IMR-90 (cell line): ENCODE measurements around the gene PLSCR3. TPM values are rescaled to one million over a fixed set of nuclear protein-coding genes. Genes with fewer than 3 reads are reported as not detected.

Experiments
- ATAC-seq: fragments of 200-7000 bp; cut with Tn5 transposase; 2 replicates; pipeline ENCODE4 v1.9.1; 2020; ENCODE audit warnings: low read depth, mild to moderate bottlenecking, moderate library complexity
- BruUV-seq: library from RNA; stranded (reverse); fragments of 400-500 nt; replicated peaks from 2 replicates; lab custom pipeline; 2021; lab: Mats Ljungman, UMichigan
- CTCF ChIA-PET: fragments of 300-600 bp; formaldehyde crosslinking; extraction: SDS; loops from one replicate; lab custom pipeline; 2021; ENCODE audit warnings: antibody characterized with exemption; lab: Yijun Ruan, JAX
- POLR2A ChIA-PET: fragments of 300-600 bp; sonication (Branson Sonifier 250); formaldehyde crosslinking; loops from one replicate; lab custom pipeline; 2022; ENCODE audit warnings: antibody characterized with exemption; ENCODE audit not compliant: unreplicated experiment; lab: Charles Lee
- DNase-seq: peaks from one replicate; pipeline ENCODE4 v3.0.0; 2013
- H2AFZ ChIP-seq: replicated peaks from 2 replicates; pipeline ENCODE3; 2013; ENCODE audit warnings: low read length, mild to moderate bottlenecking; ENCODE audit not compliant: poor library complexity
- H2AK5ac ChIP-seq: 2 replicates; pipeline ENCODE4 v1.6.1; 2013; ENCODE audit warnings: low read depth, low read length, inconsistent platforms
- H2AK9ac ChIP-seq: replicated peaks from 2 replicates; pipeline ENCODE3; 2013; ENCODE audit warnings: mild to moderate bottlenecking, low read depth, low read length, moderate library complexity; ENCODE audit not compliant: poor library complexity
- H2BK120ac ChIP-seq: 2 replicates; pipeline ENCODE4 v1.6.1; 2013; ENCODE audit warnings: low read depth, low read length, inconsistent platforms
- H2BK15ac ChIP-seq: 3 replicates; pipeline ENCODE4 v1.6.1; 2013; ENCODE audit warnings: low read depth, low read length, inconsistent platforms
- H2BK20ac ChIP-seq: 2 replicates; pipeline ENCODE4 v1.6.1; 2013; ENCODE audit warnings: low read depth, mild to moderate bottlenecking, inconsistent platforms, low read length, moderate library complexity
- H2BK5ac ChIP-seq: 2 replicates; pipeline ENCODE4 v1.6.1; 2013; ENCODE audit warnings: mild to moderate bottlenecking, low read depth, low read length, inconsistent platforms; ENCODE audit not compliant: poor library complexity, severe bottlenecking
- H3K14ac ChIP-seq: replicated peaks from 2 replicates; pipeline ENCODE4 v1.6.1; 2013; ENCODE audit warnings: low read depth, low read length, inconsistent platforms
- H3K18ac ChIP-seq: 2 replicates; pipeline ENCODE4 v1.6.1; 2013; ENCODE audit warnings: low read depth, low read length, control low read depth
- H3K23ac ChIP-seq: 2 replicates; pipeline ENCODE4 v1.6.1; 2013; ENCODE audit warnings: low read depth, low read length, inconsistent platforms
- H3K27ac ChIP-seq: 2 replicates; pipeline ENCODE4 v1.5.1; 2013; ENCODE audit warnings: mild to moderate bottlenecking, control low read depth, low read length; ENCODE audit not compliant: insufficient read depth
- H3K27me3 ChIP-seq: 2 replicates; pipeline ENCODE4 v1.6.1; 2013; ENCODE audit warnings: low read length; ENCODE audit not compliant: control insufficient read depth, insufficient read depth
- H3K36me3 ChIP-seq: 2 replicates; pipeline ENCODE4 v1.6.1; 2013; ENCODE audit warnings: low read length, mixed read lengths; ENCODE audit not compliant: control insufficient read depth, insufficient read depth
- H3K4ac ChIP-seq: 2 replicates; pipeline ENCODE4 v1.6.1; 2013; ENCODE audit warnings: low read depth, low read length, inconsistent platforms
- H3K4me1 ChIP-seq: 2 replicates; pipeline ENCODE4 v1.6.1; 2013; ENCODE audit warnings: low read length, mixed read lengths; ENCODE audit not compliant: control insufficient read depth, insufficient read depth
- H3K4me2 ChIP-seq: 2 replicates; pipeline ENCODE4 v1.6.1; 2013; ENCODE audit warnings: low read depth, mild to moderate bottlenecking, control low read depth, low read length, moderate library complexity
- H3K4me3 ChIP-seq: 2 replicates; pipeline ENCODE4 v1.5.1; 2013; ENCODE audit warnings: low read depth, mild to moderate bottlenecking, control low read depth, low read length, moderate library complexity; ENCODE audit not compliant: insufficient read depth
- H3K56ac ChIP-seq: 2 replicates; pipeline ENCODE4 v1.6.1; 2013; ENCODE audit warnings: low read length, inconsistent platforms; ENCODE audit not compliant: insufficient read depth; ENCODE audit errors: extremely low read depth
- H3K79me1 ChIP-seq, 2 experiments: 2 replicates each; pipeline ENCODE4 v1.6.1; 2013; ENCODE audit warnings: low read length in 2 of 2, inconsistent platforms in 1 of 2, low read depth in 1 of 2
- H3K9ac ChIP-seq: 2 replicates; pipeline ENCODE4 v1.6.1; 2013; ENCODE audit warnings: low read depth, low read length, control low read depth
- H3K9me1 ChIP-seq: 2 replicates; pipeline ENCODE4 v1.6.1; 2013; ENCODE audit warnings: low read length, inconsistent platforms; ENCODE audit not compliant: insufficient read depth
- H3K9me3 ChIP-seq: 2 replicates; pipeline ENCODE4 v1.6.1; 2013; ENCODE audit warnings: low read length; ENCODE audit not compliant: control insufficient read depth, insufficient read depth
- H4K20me1 ChIP-seq: 2 replicates; pipeline ENCODE4 v1.6.1; 2013; ENCODE audit warnings: low read length, inconsistent platforms; ENCODE audit not compliant: insufficient read depth
- H4K5ac ChIP-seq: 2 replicates; pipeline ENCODE4 v1.6.1; 2013; ENCODE audit warnings: mild to moderate bottlenecking, low read depth, low read length, control low read depth
- H4K8ac ChIP-seq, 2 experiments: 2 replicates each; pipeline ENCODE4 v1.6.1; 2013; ENCODE audit warnings: low read depth in 2 of 2, low read length in 2 of 2, control low read depth in 1 of 2, inconsistent platforms in 1 of 2
- H4K91ac ChIP-seq: 2 replicates; pipeline ENCODE4 v1.6.1; 2013; ENCODE audit warnings: low read depth, low read length, inconsistent platforms; ENCODE audit not compliant: insufficient read depth
- BHLHE40 ChIP-seq: fragments of 150-350 bp; IDR thresholded peaks from 2 replicates; pipeline ENCODE4 v1.6.1; 2016; ENCODE audit warnings: mild to moderate bottlenecking, low read depth, low read length
- CEBPB ChIP-seq: IDR thresholded peaks from 2 replicates; pipeline ENCODE4 v1.6.1; 2012; ENCODE audit warnings: low read depth, low read length, improper control_type of control experiment
- CHD1 ChIP-seq: IDR thresholded peaks from 2 replicates; pipeline ENCODE4 v1.6.1; 2012; ENCODE audit warnings: low read depth, low read length, improper control_type of control experiment
- CTCF ChIP-seq: conservative IDR thresholded peaks from 2 replicates; pipeline ENCODE4 v1.5.1; 2012; ENCODE audit warnings: mild to moderate bottlenecking, low read depth, low read length, improper control_type of control experiment
- FOS ChIP-seq: fragments of 150-350 bp; IDR thresholded peaks from 2 replicates; pipeline ENCODE4 v1.6.1; 2016; ENCODE audit warnings: low read depth, low read length
- MAFK ChIP-seq: IDR thresholded peaks from 2 replicates; pipeline ENCODE4 v1.6.1; 2012; ENCODE audit warnings: low read depth, low read length, improper control_type of control experiment
- MAZ ChIP-seq: IDR thresholded peaks from 2 replicates; pipeline ENCODE4 v1.6.1; 2012; ENCODE audit warnings: low read depth, mild to moderate bottlenecking, low read length, improper control_type of control experiment, moderate library complexity, borderline replicate concordance
- MXI1 ChIP-seq: IDR thresholded peaks from 2 replicates; pipeline ENCODE4 v1.6.1; 2012; ENCODE audit warnings: low read depth, mild to moderate bottlenecking, low read length, moderate library complexity, borderline replicate concordance
- NFE2L2 ChIP-seq: fragments of 150-350 bp; IDR thresholded peaks from 2 replicates; pipeline ENCODE4 v1.6.1; 2016; ENCODE audit warnings: low read depth, mild to moderate bottlenecking, low read length
- POLR2A ChIP-seq: IDR thresholded peaks from 2 replicates; pipeline ENCODE4 v1.6.1; 2012; ENCODE audit warnings: mild to moderate bottlenecking, low read depth, low read length
- RAD21 ChIP-seq: IDR thresholded peaks from 2 replicates; pipeline ENCODE4 v1.6.1; 2012; ENCODE audit warnings: low read length, improper control_type of control experiment
- RCOR1 ChIP-seq: IDR thresholded peaks from 2 replicates; pipeline ENCODE4 v1.6.1; 2012; ENCODE audit warnings: mild to moderate bottlenecking, low read length, improper control_type of control experiment; ENCODE audit not compliant: insufficient replicate concordance
- RFX5 ChIP-seq: IDR thresholded peaks from 2 replicates; pipeline ENCODE4 v1.8.0; 2012; ENCODE audit warnings: low read depth, mild to moderate bottlenecking, low read length, moderate library complexity
- SMC3 ChIP-seq: fragments of 150-350 bp; IDR thresholded peaks from 2 replicates; pipeline ENCODE4 v1.6.1; 2016; ENCODE audit warnings: low read depth, mild to moderate bottlenecking, antibody characterized with exemption, low read length, moderate library complexity
- USF2 ChIP-seq: fragments of 150-350 bp; IDR thresholded peaks from 2 replicates; pipeline ENCODE4 v1.6.1; 2017; ENCODE audit warnings: mild to moderate bottlenecking, antibody characterized with exemption, low read length, low read depth
- WGBS, 2 experiments: methylation state at CpG; one replicate each; pipeline versions ENCODE4 v1.1.5 to v1.1.7; 2013; ENCODE audit warnings: missing lambda C conversion rate in 2 of 2; ENCODE audit not compliant: insufficient read length in 1 of 2; ENCODE audit errors: extremely low coverage in 2 of 2; 5-methylcytosine and 5-hydroxymethylcytosine counted together
- dilution Hi-C: fragments of 300-500 bp; cut with HindIII; formaldehyde crosslinking; loops from one replicate; pipeline ENCODE4 v1.14.3; 2018; ENCODE audit warnings: low sequenced_read_pairs; ENCODE audit not compliant: unreplicated experiment
- in situ Hi-C: fragments of 300-500 bp; cut with MboI; formaldehyde crosslinking; loops from 3 replicates; pipeline ENCODE4 v1.14.3; 2019; ENCODE audit warnings: low sequenced_read_pairs, inconsistent platforms, mixed read lengths
- intact Hi-C: fragments of 100-400 bp; cut with micrococcal nuclease; formaldehyde crosslinking; loops from 2 replicates; pipeline ENCODE4 v1.10.0; 2022
- polyA plus RNA-seq, 3 experiments: library from polyadenylated mRNA; depleted of rRNA; stranded (reverse); fragments of >200 nt; gene quantifications; 2 replicates each; pipeline ENCODE4 v1.2.3, GENCODE V29; 2012; ENCODE audit warnings: low replicate concordance in 1 of 3
- total RNA-seq: library from RNA; depleted of rRNA; stranded (reverse); fragments of >200 nt; gene quantifications from 2 replicates; pipeline ENCODE4 v1.2.3, GENCODE V29; 2012

PLSCR3 gene
- total and polyA plus RNA-seq, 2 of the 4 experiments (the other 2 are of a cell fraction) = 6.1 to 116 TPM

- peak overlapping the region; percentile 99 for H2AK9ac ChIP-seq
- H3K9ac ChIP-seq = peak overlapping the region; percentile 95
- dilution Hi-C loops (no loop called here), intact Hi-C loops (loop anchor here (5.0 kb wide), 3 partner anchors 84 to 484 kb away; partner anchors contain the start of genes FGF11, SENP3 and TMEM102), in situ Hi-C loops (loop anchor here (10.0 kb wide), 1 partner anchor 202 kb away; the partner anchor contains the start of gene TNFSF13)
- no peak overlapping the region for H3K14ac ChIP-seq
- peak overlapping the region; percentile 95 for H3K27ac ChIP-seq
- WGBS, 2 experiments = 95% methylated on average over 19 of the region's 37 CpGs; no CpG with 5 or more reads in 1 of the 2 experiments
- no peak overlapping the region for H2BK20ac ChIP-seq
- H4K91ac ChIP-seq = peak overlapping the region; percentile 12; the same call in 1 of the 2 replicates
- peaks cover 27% of the 10 kb centered on the region for H3K9me1 ChIP-seq
- H2AK5ac ChIP-seq = peak overlapping the region; percentile 99; the same call in 1 of the 2 replicates
- no peak overlapping the region for H3K18ac ChIP-seq
- H2BK15ac ChIP-seq = 0 out of 3 replicates have a peak overlapping the region, but pooled peaks have one; percentile 96
- H3K4me2 ChIP-seq = peak overlapping the region; percentile 89
- no peaks in the 10 kb centered on the region for H3K9me3 ChIP-seq
- H3K4me3 ChIP-seq = peak overlapping the region; percentile 93
- H3K56ac ChIP-seq = no peak overlapping the region
- H2BK120ac ChIP-seq = no peak overlapping the region
- ChIA-PET POLR2A (no interaction called here), CTCF (interaction anchor here (4.1 kb wide), 1 partner anchor 208 kb away, joined by 19 read pairs; the partner anchor contains the start of gene SENP3)
- H4K20me1 ChIP-seq = peaks cover 32% of the 10 kb centered on the region
- H4K8ac ChIP-seq = peak overlapping the region in 1 of 2 experiments; percentile 93; a peak in 1 of 4 replicates
- H3K23ac ChIP-seq = peak overlapping the region; percentile 93; the same call in 1 of the 2 replicates
- no peak overlapping the region for H4K5ac ChIP-seq
- ATAC-seq = no peak
- H3K36me3 ChIP-seq = no peaks in the 10 kb centered on the region
- peaks cover 24 to 63% of the 10 kb centered on the region in 2 experiments; a peak in 3 of 4 replicates for H3K79me1 ChIP-seq
- no peak overlapping the region for H2AFZ ChIP-seq
- H3K4me1 ChIP-seq = peaks cover 39% of the 10 kb centered on the region
- BruUV-seq = no TSS peak
- no peaks in the 10 kb centered on the region for H3K27me3 ChIP-seq
- peak overlapping the region; percentile 93 for H3K4ac ChIP-seq
- peak overlapping the region; percentile 94 for H2BK5ac ChIP-seq
- DNase-seq = no peak
- TF ChIP-seq RAD21 = no peak
- TF ChIP-seq MXI1 = no peak
- no peak for TF ChIP-seq RFX5
- TF ChIP-seq MAFK = no peak
- TF ChIP-seq USF2 = no peak
- no peak for TF ChIP-seq BHLHE40
- TF ChIP-seq CTCF = no peak
- no peak for TF ChIP-seq FOS
- no peak for TF ChIP-seq MAZ
- TF ChIP-seq CHD1 = no peak
- no peak for TF ChIP-seq CEBPB
- no peak for TF ChIP-seq RCOR1
- no peak for TF ChIP-seq SMC3
- no peak for TF ChIP-seq POLR2A
- no peak for TF ChIP-seq NFE2L2
These were observed 41.3 kb downstream of the PLSCR3 start for GRCh38 chr17:7352910-7353635.
